Central memory CD8-positive, alpha-beta T cell (primary cell): Measurements from ENCODE around the gene IRS2.

ENCODE experiments used
- ATAC-seq: fragments of 150-1000 bp; cut with Tn5 transposase; replicated peaks from 2 replicates; pipeline ENCODE4 v1.10.0; 2022; ENCODE audit warnings: mild to moderate bottlenecking, moderate FRiP score, moderate number of reproducible peaks; ENCODE audit not compliant: poor library complexity, severe bottlenecking; ENCODE audit errors: extremely low read depth
- DNase-seq, 2 donors: peaks; one replicate each; pipeline ENCODE4 v3.0.0; 2021; ENCODE audit warnings: low spot score in 2 of 2
- H3K27ac Mint-ChIP-seq: one replicate; pipeline ENCODE4 v1.8.0; 2022; ENCODE audit warnings: low read depth, mild to moderate bottlenecking, moderate library complexity, mixed read lengths
- H3K27me3 Mint-ChIP-seq: one replicate; pipeline ENCODE4 v1.8.0; 2022; ENCODE audit warnings: mixed read lengths
- H3K36me3 Mint-ChIP-seq: one replicate; pipeline ENCODE4 v1.8.0; 2022; ENCODE audit warnings: mild to moderate bottlenecking, moderate library complexity, mixed read lengths; ENCODE audit not compliant: insufficient read depth
- H3K4me1 Mint-ChIP-seq: one replicate; pipeline ENCODE4 v1.8.0; 2022; ENCODE audit warnings: mixed read lengths
- H3K4me3 Mint-ChIP-seq: one replicate; pipeline ENCODE4 v1.8.0; 2022; ENCODE audit warnings: mild to moderate bottlenecking, moderate library complexity, mixed read lengths
- H3K9me3 Mint-ChIP-seq: one replicate; pipeline ENCODE4 v1.8.0; 2022; ENCODE audit warnings: mixed read lengths

The IRS2 gene

GRCh38 chr13:109782823-109783431 lies 3.5 kb downstream of the IRS2 start:
- Mint-ChIP-seq H3K9me3 (no peaks in the 10 kb centered on the region), H3K4me1 (peaks cover 10% of the 10 kb centered on the region), H3K36me3 (peaks cover 11% of the 10 kb centered on the region), H3K4me3 (peak overlapping the region; percentile 46), H3K27ac (no peak overlapping the region), H3K27me3 (no peaks in the 10 kb centered on the region)
- ATAC-seq (no peak), DNase-seq (no peak)

DNA sequence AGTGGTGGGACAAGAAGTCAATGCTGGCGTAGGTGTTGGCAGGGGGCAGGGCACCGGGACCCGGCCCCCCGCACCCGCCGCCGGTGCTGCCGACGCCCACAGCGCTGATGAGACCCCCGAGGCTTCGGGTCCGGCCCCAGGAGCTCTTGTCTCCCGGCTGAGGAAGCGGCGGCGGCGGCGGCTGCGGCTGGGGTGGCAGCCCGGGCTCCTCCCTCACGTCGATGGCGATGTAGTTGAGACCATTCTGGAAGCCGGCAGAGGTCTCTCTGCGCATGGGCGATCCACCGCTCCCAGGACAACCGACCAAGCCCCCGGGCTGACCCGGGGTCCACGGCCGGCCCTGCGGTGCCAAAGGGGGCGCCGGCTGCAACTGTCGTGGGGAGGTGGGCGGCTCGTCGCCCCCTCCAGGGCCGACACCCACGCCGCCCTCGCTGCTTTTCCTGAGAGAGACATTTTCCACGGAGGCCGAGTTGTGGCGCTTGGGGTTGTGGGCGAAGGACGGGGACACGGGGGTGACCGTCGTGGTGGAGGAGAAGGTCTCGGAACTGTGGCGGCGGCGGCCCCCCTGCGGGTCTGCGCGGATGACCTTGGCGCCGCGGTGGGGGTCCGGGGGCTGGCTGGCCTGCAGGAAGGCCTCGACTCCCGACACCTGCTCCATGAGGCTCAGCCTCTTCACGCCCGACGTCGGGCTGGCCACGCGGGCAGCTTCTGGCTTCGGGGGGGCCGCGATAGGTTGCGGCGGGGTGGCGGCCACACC lies 4.1 kb downstream of the IRS2 start:
- H3K27ac Mint-ChIP-seq: no peak overlapping the region

DNA sequence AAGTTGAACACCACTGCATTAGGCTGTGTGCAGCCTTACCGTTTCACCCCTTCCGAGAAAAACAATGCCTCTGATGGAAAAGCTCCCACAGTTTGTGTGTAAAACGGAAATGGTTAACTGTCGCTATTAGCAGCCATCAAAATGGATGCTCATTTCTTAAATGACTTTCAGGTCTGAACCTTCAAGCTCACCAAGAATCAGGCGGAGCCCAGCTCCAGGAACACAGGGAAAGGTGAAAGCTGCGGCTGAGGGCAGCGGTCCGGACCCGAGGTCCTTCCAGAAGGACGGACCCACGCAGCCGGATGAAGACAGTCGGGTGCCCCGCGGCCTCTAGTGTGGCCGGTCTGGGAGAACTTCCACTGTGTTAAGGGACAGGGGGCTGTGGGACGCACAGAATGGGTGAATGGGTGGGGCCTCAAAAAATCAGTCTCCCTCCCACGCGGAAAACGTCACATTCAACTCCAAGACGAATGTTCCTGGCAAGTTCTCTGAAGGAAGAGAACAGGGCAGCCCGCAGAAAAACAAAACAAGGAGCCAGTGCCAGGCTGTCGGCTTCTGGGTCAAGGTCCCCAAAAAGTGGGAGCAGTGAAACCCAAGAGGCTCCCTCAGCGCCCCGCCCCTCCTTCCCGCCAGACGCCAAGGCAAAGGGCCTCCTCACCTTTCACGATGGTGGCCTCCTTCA lies 4.9 kb downstream of the IRS2 start:
- Mint-ChIP-seq H3K4me1 (peaks cover 10% of the 10 kb centered on the region), H3K27ac (no peak overlapping the region), H3K36me3 (peaks cover 11% of the 10 kb centered on the region), H3K9me3 (no peaks in the 10 kb centered on the region), H3K4me3 (peak overlapping the region; percentile 18), H3K27me3 (no peaks in the 10 kb centered on the region)
- DNase-seq (no peak), ATAC-seq (no peak)

More for the DNA sequence above, 4.1 kb downstream of the IRS2 start:
- Mint-ChIP-seq H3K4me1 (peaks cover 10% of the 10 kb centered on the region), H3K9me3 (no peaks in the 10 kb centered on the region), H3K4me3 (no peak overlapping the region), H3K27me3 (no peaks in the 10 kb centered on the region), H3K36me3 (peaks cover 11% of the 10 kb centered on the region)
- ATAC-seq (no peak), DNase-seq (no peak)

DNA sequence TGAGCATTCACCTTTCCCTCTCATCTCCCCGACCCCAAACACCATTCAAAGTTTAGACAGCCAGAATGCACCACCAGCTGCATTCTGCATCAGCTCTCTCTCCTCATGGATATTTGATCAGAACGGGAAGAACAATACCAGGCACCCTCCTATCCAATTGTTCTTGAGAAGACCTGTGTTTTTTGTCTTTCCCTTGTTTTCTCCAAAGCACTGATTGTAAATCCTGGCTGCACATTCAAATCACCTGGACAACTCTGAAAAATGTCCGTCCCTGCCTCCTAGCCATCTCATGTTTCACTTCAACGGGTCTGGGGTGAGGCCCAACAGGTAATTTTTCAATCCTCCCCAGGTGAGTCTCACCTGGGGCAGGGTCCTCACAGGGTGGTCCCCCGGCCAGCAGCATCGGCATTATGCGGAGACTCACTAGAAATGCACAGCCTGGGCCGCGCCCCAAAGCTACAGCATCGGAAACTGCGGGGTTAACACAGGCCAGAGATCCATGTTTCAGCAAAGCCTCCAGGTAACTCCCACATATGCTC lies 5.5 kb downstream of the IRS2 start:
- DNase-seq (no peak), ATAC-seq (no peak)
- Mint-ChIP-seq H3K9me3 (no peaks in the 10 kb centered on the region), H3K27me3 (no peaks in the 10 kb centered on the region), H3K4me3 (peak overlapping the region; percentile 18), H3K36me3 (peaks cover 11% of the 10 kb centered on the region), H3K27ac (no peak overlapping the region), H3K4me1 (peaks cover 10% of the 10 kb centered on the region)

DNA sequence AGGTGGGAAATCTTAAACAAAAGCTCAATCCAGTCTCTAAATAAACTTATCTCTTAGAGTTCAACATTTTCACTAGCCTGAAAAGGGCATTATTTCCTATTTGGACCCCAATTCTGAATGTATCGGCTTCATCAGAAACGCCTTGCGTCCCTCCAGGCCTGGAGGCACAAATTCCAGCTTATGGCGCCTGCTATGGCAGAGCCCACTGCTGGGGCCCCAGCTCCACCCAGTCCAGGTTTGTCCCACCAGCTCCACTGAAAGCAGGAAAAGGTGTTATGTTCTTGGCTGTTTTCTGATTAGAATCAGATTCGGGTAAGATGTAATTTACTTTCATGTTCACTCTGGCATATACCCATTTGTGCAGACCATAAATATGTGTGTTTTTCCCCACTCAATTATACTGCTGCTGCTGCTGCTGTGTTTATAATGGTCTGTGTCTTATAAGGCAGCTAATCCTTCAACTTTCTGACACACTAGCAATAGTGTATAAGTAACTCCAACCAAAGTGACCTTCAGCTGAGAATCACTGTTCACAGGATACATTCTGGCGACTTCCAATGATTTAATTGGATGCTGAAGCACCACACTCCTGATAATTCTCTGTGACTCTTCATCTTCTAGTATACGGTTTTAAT lies 6.4 kb downstream of the IRS2 start:
- no peak overlapping the region for H3K27ac Mint-ChIP-seq

DNA sequence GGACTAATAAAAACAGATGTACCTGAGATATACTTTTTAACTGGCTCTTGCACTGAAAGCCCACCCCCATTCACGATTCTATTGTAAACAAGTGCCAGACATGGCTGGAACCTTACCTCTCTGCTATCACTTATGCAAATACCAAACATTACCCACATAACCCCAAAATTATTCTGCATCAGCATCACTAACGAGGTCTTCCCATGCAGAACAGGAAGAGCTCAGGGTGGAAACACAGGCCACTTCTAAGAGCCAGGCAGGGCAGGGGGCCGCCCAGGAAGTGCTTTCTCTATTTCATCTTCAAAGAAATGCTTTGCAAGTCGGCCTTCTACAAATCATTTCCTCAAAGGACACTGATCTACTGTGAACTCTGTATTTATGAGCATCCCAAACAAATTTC lies 7.3 kb downstream of the IRS2 start:
- Mint-ChIP-seq H3K36me3 (peaks cover 10% of the 10 kb centered on the region), H3K9me3 (no peaks in the 10 kb centered on the region), H3K27me3 (no peaks in the 10 kb centered on the region), H3K4me1 (peaks cover 10% of the 10 kb centered on the region), H3K27ac (peak overlapping the region; percentile 39), H3K4me3 (peak overlapping the region; percentile 49)
- ATAC-seq: peak; percentile 72
- no peak for DNase-seq

More for the DNA sequence above, 6.4 kb downstream of the IRS2 start:
- Mint-ChIP-seq H3K4me3 (no peak overlapping the region), H3K36me3 (peaks cover 10% of the 10 kb centered on the region), H3K27me3 (no peaks in the 10 kb centered on the region), H3K9me3 (no peaks in the 10 kb centered on the region), H3K4me1 (peaks cover 10% of the 10 kb centered on the region)
- ATAC-seq: no peak
- no peak for DNase-seq

DNA sequence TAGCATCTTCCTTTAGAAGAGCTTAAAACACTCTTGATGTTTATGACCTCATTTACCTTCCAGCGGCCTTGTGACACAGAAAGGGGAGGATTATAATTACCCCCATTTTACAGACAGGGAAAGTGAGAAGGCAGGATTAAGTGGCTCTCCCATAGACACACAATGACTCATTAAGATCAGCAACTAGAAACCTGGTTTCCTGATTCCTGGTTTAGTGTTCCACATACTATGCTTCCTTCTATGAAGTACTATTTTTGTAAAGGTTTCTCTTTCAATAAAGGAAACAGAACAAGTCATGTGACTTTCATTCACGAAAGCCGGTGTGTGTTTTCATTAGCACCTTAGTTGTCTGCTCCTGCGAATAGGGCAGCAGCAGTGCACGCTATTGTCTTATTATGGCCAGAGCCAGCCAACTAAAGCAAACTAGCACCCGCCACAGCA lies 8.3 kb downstream of the IRS2 start:
- peaks cover 10% of the 10 kb centered on the region for H3K36me3 Mint-ChIP-seq

DNA sequence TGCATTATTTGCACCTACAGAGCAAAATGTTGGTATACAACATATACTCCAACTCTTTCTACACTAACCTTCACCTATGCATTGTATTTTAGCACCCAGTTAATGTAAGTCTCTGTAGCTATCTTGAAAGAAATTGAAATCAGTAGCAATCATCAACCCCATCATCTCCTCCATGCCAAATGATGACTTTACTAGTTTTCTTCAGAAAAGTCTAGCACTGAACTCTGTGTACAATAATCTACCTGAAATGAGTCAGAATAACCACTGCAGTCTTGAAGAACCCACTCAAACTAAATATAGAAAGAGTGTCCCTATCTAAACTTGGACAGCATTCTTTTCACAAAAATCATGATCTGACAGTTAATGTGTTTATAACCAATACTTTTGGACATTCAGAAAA lies 9.8 kb downstream of the IRS2 start:
- H3K9me3 Mint-ChIP-seq: no peaks in the 10 kb centered on the region
- peaks cover 10% of the 10 kb centered on the region for H3K4me1 Mint-ChIP-seq
- DNase-seq (no peak), ATAC-seq (no peak)
- H3K36me3 Mint-ChIP-seq: peaks cover 5% of the 10 kb centered on the region
- H3K27me3 Mint-ChIP-seq: no peaks in the 10 kb centered on the region
- H3K27ac Mint-ChIP-seq: no peak overlapping the region
- no peak overlapping the region for H3K4me3 Mint-ChIP-seq

More for the DNA sequence above, 8.3 kb downstream of the IRS2 start:
- Mint-ChIP-seq H3K4me3 (no peak overlapping the region), H3K9me3 (no peaks in the 10 kb centered on the region), H3K27me3 (no peaks in the 10 kb centered on the region), H3K27ac (no peak overlapping the region), H3K4me1 (peaks cover 10% of the 10 kb centered on the region)
- ATAC-seq (no peak), DNase-seq (no peak)

DNA sequence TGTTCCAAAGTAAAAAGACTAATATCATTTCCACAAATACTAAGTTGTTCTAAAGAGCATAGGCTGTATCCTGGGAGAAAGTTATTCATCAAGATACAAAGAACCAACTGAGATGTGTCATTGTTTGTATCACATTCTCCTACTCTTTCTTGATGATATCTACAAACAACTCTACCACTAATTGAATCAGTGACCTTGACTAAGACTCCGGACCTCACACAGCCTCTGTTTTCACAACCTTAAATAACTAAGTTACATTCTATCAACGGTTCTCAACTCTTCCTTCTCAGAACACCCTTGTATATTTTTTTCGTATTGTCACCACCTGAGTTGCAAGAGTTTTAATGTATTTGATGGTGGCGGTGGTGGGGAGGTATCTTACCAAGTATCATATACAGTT lies 12.6 kb downstream of the IRS2 start:
- H3K9me3 Mint-ChIP-seq: no peaks in the 10 kb centered on the region
- H3K36me3 Mint-ChIP-seq: no peaks in the 10 kb centered on the region
- no peak for ATAC-seq
- no peaks in the 10 kb centered on the region for H3K27me3 Mint-ChIP-seq
- DNase-seq: no peak
- no peak overlapping the region for H3K4me3 Mint-ChIP-seq
- peaks cover under 1% of the 10 kb centered on the region for H3K4me1 Mint-ChIP-seq
- no peak overlapping the region for H3K27ac Mint-ChIP-seq

GRCh38 chr13:109773276-109773675 lies 13.1 kb downstream of the IRS2 start:
- ATAC-seq (no peak), DNase-seq (no peak)
- H3K9me3 Mint-ChIP-seq: no peaks in the 10 kb centered on the region
- no peaks in the 10 kb centered on the region for H3K27me3 Mint-ChIP-seq
- no peak overlapping the region for H3K27ac Mint-ChIP-seq
- H3K36me3 Mint-ChIP-seq: no peaks in the 10 kb centered on the region
- no peaks in the 10 kb centered on the region for H3K4me1 Mint-ChIP-seq
- no peak overlapping the region for H3K4me3 Mint-ChIP-seq

DNA sequence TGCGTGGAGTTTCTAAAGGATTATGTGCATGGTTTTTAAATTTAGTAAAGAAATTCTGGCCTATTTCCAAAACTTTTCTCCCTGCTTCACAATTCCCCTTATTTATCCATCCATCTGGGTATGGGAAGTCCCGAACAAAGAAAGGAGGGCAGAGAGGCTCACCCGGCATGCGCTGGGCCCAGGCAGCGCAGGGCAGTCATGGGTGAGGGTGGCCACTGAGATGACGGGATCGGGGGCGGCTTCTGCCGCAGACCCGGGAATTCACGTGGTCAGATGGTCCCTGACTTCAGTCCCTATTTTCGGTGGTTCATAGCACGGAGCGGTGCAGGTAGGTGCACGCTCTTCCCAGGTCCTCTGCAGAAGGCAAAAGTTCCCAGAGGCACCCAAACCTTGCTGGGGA lies 14.5 kb downstream of the IRS2 start:
- DNase-seq (no peak), ATAC-seq (no peak)
- no peaks in the 10 kb centered on the region for H3K27me3 Mint-ChIP-seq
- no peaks in the 10 kb centered on the region for H3K9me3 Mint-ChIP-seq
- no peak overlapping the region for H3K27ac Mint-ChIP-seq
- H3K4me1 Mint-ChIP-seq: no peaks in the 10 kb centered on the region
- H3K4me3 Mint-ChIP-seq: no peak overlapping the region
- H3K36me3 Mint-ChIP-seq: peaks cover 1% of the 10 kb centered on the region

- H3K36me3 Mint-ChIP-seq: peaks cover 4% of the 10 kb centered on the region
- DNase-seq: no peak
- no peaks in the 10 kb centered on the region for H3K4me1 Mint-ChIP-seq
- no peaks in the 10 kb centered on the region for H3K27me3 Mint-ChIP-seq
- H3K9me3 Mint-ChIP-seq: no peaks in the 10 kb centered on the region
- H3K4me3 Mint-ChIP-seq: no peak overlapping the region
- ATAC-seq: no peak
- no peak overlapping the region for H3K27ac Mint-ChIP-seq
Observed at GRCh38 chr13:109770436-109770835, 15.9 kb downstream of the IRS2 start.
